Upper lobe of right lung (tissue), 1 donor: ENCODE results near the gene ZNF385D. TPM values are rescaled to one million over a fixed set of nuclear protein-coding genes. Genes with fewer than 3 reads are reported as not detected.

Source experiments
- ATAC-seq: fragments of 200-7000 bp; cut with Tn5 transposase; one replicate; pipeline ENCODE4 v1.9.1; 2020; ENCODE audit warnings: mild to moderate bottlenecking, moderate library complexity
- DNase-seq: peaks from one replicate; pipeline ENCODE4 v3.0.0-alpha.2; 2020
- H3K27ac ChIP-seq: fragments of 200-600 bp; one replicate; pipeline ENCODE4 v1.8.0; 2022
- H3K27me3 ChIP-seq: fragments of 200-600 bp; one replicate; pipeline ENCODE4 v1.8.0; 2022; ENCODE audit warnings: mild to moderate bottlenecking
- H3K36me3 ChIP-seq: fragments of 200-600 bp; one replicate; pipeline ENCODE4 v1.8.0; 2022
- H3K4me1 ChIP-seq: fragments of 200-600 bp; one replicate; pipeline ENCODE4 v1.8.0; 2022
- H3K4me3 ChIP-seq: fragments of 200-600 bp; one replicate; pipeline ENCODE4 v1.8.0; 2022; ENCODE audit warnings: mild to moderate bottlenecking
- H3K9me3 ChIP-seq: fragments of 200-600 bp; one replicate; pipeline ENCODE4 v1.8.0; 2022
- intact Hi-C: fragments of 100-400 bp; cut with DNase I; formaldehyde crosslinking; loops from one replicate; pipeline ENCODE4 v1.11.0; 2022
- total RNA-seq: library from RNA; stranded (reverse); fragmentation: NEBNext Ultra II Directional; extraction: Animal tissue kit (Norgen Biotek cat#: 25700); gene quantifications from one replicate; pipeline ENCODE4 v1.2.1, GENCODE V29; 2021
- TF ChIP-seq, protein P1 (sequence below): fragments of 200-600 bp; IDR thresholded peaks from one replicate; pipeline ENCODE4 v1.8.0; 2022; ENCODE audit warnings: antibody characterized with exemption
- donor health status: DM: no; HTN: yes; CAD: no; lungs with severe emphysema.

Gene ZNF385D
- total RNA-seq, 1 donor from 2014 or later: 9.4 TPM

- TF ChIP-seq, protein P1, sequence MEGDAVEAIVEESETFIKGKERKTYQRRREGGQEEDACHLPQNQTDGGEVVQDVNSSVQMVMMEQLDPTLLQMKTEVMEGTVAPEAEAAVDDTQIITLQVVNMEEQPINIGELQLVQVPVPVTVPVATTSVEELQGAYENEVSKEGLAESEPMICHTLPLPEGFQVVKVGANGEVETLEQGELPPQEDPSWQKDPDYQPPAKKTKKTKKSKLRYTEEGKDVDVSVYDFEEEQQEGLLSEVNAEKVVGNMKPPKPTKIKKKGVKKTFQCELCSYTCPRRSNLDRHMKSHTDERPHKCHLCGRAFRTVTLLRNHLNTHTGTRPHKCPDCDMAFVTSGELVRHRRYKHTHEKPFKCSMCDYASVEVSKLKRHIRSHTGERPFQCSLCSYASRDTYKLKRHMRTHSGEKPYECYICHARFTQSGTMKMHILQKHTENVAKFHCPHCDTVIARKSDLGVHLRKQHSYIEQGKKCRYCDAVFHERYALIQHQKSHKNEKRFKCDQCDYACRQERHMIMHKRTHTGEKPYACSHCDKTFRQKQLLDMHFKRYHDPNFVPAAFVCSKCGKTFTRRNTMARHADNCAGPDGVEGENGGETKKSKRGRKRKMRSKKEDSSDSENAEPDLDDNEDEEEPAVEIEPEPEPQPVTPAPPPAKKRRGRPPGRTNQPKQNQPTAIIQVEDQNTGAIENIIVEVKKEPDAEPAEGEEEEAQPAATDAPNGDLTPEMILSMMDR: no peak
- H3K9me3 ChIP-seq: no peaks in the 10 kb centered on the region
- ATAC-seq: no peak
Measured at GRCh38 chr3:21718943-21719591, 31.9 kb downstream of the ZNF385D start.

GRCh38 chr3:21718161-21718765 is 32.7 kb downstream of the ZNF385D start:
- TF ChIP-seq, protein P1: no peak
- no peaks in the 10 kb centered on the region for H3K4me1 ChIP-seq
- intact Hi-C loops: no loop called here
- H3K27me3 ChIP-seq: no peaks in the 10 kb centered on the region
- H3K27ac ChIP-seq: no peak overlapping the region
- H3K9me3 ChIP-seq: no peaks in the 10 kb centered on the region
- no peaks in the 10 kb centered on the region for H3K36me3 ChIP-seq
- no peak for DNase-seq
- no peak overlapping the region for H3K4me3 ChIP-seq
- ATAC-seq: no peak

More at GRCh38 chr3:21718943-21719591, 31.9 kb downstream of the ZNF385D start:
- intact Hi-C loops: no loop called here
- Histone ChIP-seq H3K4me3 (no peak overlapping the region), H3K27ac (no peak overlapping the region), H3K36me3 (no peaks in the 10 kb centered on the region), H3K4me1 (no peaks in the 10 kb centered on the region), H3K27me3 (no peaks in the 10 kb centered on the region)
- DNase-seq: no peak

DNA sequence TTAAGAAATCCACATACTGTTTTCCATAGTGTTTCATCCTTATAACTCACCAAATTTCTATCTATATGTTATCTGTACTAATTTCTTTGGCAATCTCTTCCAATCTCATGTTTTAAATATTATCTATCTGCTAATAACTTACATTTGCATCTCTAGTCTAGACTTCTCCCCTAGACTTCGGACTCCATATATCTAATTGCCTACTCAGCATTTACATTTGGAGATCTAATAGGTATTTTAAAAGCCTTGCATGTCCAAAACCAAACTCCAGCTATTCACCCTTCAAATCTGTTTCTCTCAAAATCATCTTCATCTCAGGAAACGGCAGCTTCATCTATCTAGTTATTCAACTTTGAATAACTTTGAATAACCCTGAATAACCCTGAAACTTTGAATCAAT is 35.3 kb downstream of the ZNF385D start:
- Histone ChIP-seq H3K4me1 (no peaks in the 10 kb centered on the region), H3K27ac (no peak overlapping the region), H3K27me3 (no peaks in the 10 kb centered on the region), H3K4me3 (no peak overlapping the region), H3K36me3 (no peaks in the 10 kb centered on the region), H3K9me3 (no peaks in the 10 kb centered on the region)
- intact Hi-C loops: no loop called here
- ATAC-seq: no peak
- no peak for DNase-seq
- TF ChIP-seq, protein P1: no peak

DNA sequence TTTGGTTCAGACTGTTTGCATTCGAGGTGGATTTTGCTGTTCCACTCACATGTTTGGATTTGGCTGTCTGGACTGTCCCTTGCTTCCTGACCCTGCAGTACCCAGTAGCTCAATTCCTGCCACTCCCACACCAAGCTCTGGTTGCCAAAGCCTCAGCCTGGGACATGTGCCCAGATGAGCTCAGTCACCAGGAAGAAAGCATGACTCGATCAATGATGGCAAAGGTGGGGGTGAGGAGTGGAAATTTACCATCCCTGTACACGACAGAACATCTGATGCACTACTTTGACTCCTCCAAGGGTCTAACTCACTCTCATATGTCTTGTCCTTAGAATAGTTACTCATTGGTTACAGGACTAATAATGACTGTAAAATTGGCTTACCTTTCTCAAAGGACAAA is 45.2 kb downstream of the ZNF385D start:
- Histone ChIP-seq H3K36me3 (no peaks in the 10 kb centered on the region), H3K4me3 (no peak overlapping the region), H3K4me1 (no peaks in the 10 kb centered on the region), H3K27me3 (no peaks in the 10 kb centered on the region), H3K27ac (no peak overlapping the region), H3K9me3 (no peaks in the 10 kb centered on the region)
- intact Hi-C loops: no loop called here
- ATAC-seq (no peak), DNase-seq (no peak)
- TF ChIP-seq, protein P1: no peak

DNA sequence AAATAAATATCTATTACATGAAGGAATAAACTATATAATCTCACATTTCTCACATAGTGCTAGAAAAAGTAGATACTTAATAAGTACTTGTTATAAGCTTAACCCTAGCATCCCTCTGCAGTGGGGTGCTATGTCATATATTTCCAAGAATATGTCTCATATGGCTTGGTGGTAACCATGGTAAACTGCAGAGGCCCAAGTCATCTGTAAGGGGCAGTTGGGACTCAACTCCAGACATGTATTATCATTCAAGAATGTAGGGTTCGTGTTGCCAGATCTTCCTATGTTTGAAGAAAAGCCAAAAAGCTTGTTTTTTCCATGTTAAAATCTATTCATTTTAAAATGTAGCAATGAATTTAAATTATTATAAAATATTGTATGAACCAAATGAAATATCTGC is 46.2 kb downstream of the ZNF385D start:
- no peak for ATAC-seq
- H3K9me3 ChIP-seq: no peaks in the 10 kb centered on the region
- intact Hi-C loops: no loop called here
- TF ChIP-seq, protein P1: no peak
- DNase-seq: no peak
- H3K27me3 ChIP-seq: no peaks in the 10 kb centered on the region
- no peaks in the 10 kb centered on the region for H3K36me3 ChIP-seq
- H3K27ac ChIP-seq: no peak overlapping the region
- no peaks in the 10 kb centered on the region for H3K4me1 ChIP-seq
- no peak overlapping the region for H3K4me3 ChIP-seq
